GM19043 (cell line): ENCODE measurements around the gene DYTN.

ENCODE experiments used
- ATAC-seq: cut with Tn5 transposase; IDR thresholded peaks from one replicate; pipeline ENCODE4 v1.9.1; 2021; ENCODE audit warnings: low read depth; ENCODE audit not compliant: unreplicated experiment

DYTN gene

DNA sequence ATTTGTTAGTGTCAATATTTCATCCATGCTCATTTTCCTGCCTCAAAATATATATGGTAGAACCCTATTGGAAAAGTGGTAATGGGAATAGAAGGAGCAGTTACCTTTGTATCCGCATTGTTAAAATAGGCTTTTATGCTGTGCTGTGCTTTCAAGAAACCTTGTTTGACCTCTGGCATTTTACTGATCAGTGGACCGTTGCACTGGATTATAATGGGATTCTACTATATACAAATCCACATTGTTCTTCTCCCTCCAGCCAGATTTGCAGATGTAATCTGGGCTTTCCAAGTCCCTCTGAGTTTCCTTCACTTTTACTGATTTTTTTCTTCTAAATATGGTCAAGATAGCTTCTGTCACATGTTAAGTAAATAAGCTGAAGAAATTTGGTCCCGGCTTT, 99.2 kb downstream of the DYTN start:
- ATAC-seq: no peak

GRCh38 chr2:206616151-206616550, 102.0 kb downstream of the DYTN start:
- no peak for ATAC-seq

GRCh38 chr2:206615417-206616089, 102.6 kb downstream of the DYTN start:
- ATAC-seq: no peak

DNA sequence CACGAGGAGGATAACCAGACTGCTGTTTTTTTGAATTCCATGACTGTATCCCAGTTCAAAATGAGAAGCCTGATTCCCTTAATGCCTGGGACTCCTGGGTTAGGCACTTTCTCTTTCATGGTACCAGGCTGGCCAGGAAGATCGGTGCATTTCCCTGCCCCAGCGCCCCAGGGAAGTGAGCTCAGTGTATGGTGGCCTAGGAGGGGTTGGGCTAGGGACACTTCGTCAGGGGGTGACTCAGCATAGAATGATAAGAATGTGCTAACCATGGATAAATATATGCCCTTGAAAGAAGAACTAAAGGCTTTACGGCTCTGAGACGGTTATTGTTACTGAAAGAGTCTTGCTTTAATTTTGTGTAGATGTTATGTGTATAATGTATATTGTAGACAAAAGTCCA, 103.4 kb downstream of the DYTN start:
- no peak for ATAC-seq

- no peak for ATAC-seq
Measured at GRCh38 chr2:206611736-206612135, 106.5 kb downstream of the DYTN start.

DNA sequence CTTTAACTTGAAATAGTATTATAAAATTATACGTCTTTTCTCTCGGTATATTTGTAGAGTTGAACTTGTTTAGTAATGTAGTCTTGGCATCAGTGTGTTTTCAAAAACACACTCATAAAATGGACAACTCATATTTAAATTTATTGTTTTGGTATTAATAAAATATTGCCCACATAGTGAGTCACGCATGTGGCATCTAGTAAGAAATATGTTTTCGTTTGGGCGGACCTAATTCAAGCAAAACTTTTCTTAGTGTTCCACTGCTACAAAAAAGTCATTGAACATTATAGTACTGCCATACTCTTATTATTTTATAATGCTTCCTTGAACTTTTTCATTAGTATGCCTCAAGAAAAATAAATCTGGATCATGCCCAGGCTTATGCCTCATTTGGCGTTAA, 107.0 kb downstream of the DYTN start:
- no peak for ATAC-seq

GRCh38 chr2:206610451-206610850, 107.7 kb downstream of the DYTN start:
- ATAC-seq: no peak

GRCh38 chr2:206603243-206603642, 115.0 kb downstream of the DYTN start:
- ATAC-seq: no peak
